Measurements from ENCODE around the gene PLSCR3. TPM values are rescaled to one million over a fixed set of nuclear protein-coding genes. Genes with fewer than 3 reads are reported as not detected.
A peak's percentile ranks its signal among the peaks of the same experiment; 100 is the strongest.

Gene PLSCR3
- total RNA-seq, 1 experiment from 2014 or later, result 31.5 TPM

DNA sequence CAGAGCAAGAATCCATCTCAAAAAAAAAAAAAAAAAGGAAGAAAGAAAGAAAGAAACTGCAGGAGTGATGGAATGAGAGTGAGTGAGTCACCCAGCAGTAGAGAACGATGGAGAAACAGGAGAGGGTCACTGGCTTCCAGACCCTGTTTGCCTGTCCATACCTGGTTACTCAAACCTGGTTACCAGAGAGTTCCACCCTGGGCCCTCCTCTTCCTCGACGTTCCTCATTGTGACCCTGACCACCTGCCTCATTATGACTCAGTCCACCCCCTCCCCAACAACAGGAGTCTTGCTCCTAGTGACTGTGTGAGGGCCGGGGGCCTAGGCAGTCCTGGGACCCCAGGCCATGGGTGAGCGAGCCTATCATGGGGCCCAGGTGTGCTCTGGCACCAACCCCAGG lies 34.2 kb upstream of the PLSCR3 start, which contains the start of gene SPEM3:
Gene SPEM3 (plus strand): TSS at position 301 of the 400 bp plus-strand sequence. CDS start 46 bp downstream, at position 347.
- H3K23ac ChIP-seq (ENCODE audit: insufficient read length, low read depth, low read length), result no peak within 1 kb of the TSS
- no peaks in the 10 kb centered on the region; the same call in 1 of the 2 replicates for H3K27me3 ChIP-seq (ENCODE audit: insufficient read depth, low read length)
- H4K91ac ChIP-seq (ENCODE audit: insufficient read length, low read depth, low read length), result no peak within 1 kb of the TSS
- Mint-ChIP-seq H3K36me3 (ENCODE audit: insufficient read depth in 1 of 3, low read depth in 3 of 3) (no peaks in the 10 kb centered on the region), H3K4me1 (no peaks in the 10 kb centered on the region), H3K9me3 (no peaks in the 10 kb centered on the region; a peak in 1 of 5 replicates), H3K27ac (peak within 1 kb of the TSS in 1 of 3 experiments; percentile 95; a peak in 2 of 7 replicates), H3K4me3 (no peak within 1 kb of the TSS; a peak in 1 of 5 replicates), H3K27me3 (ENCODE audit: low read depth) (peaks cover 17% of the 10 kb centered on the region)
- no peak within 1 kb of the TSS for H3K27ac ChIP-seq (ENCODE audit: insufficient read length, low read depth, low read length)
- no peak within 1 kb of the TSS for H3K4me2 ChIP-seq (ENCODE audit: insufficient read depth, insufficient read length, low read length)
- H3K14ac ChIP-seq (ENCODE audit: insufficient read depth, low read length), result no peak within 1 kb of the TSS; the same call in 1 of the 2 replicates
- H2BK20ac ChIP-seq (ENCODE audit: low read depth, low read length, poor library complexity, severe bottlenecking), result no peak within 1 kb of the TSS
- no peaks in the 10 kb centered on the region for H3K4me1 ChIP-seq (ENCODE audit: insufficient read depth, low read length)
- H2BK15ac ChIP-seq (ENCODE audit: low read depth, low read length), result no peak within 1 kb of the TSS
- no peaks in the 10 kb centered on the region for H3K79me1 ChIP-seq (ENCODE audit: insufficient read depth, low read depth, low read length, poor library complexity, severe bottlenecking)
- no peak within 1 kb of the TSS for H3T11ph ChIP-seq (ENCODE audit: low read length)
- TF ChIP-seq, protein P1, sequence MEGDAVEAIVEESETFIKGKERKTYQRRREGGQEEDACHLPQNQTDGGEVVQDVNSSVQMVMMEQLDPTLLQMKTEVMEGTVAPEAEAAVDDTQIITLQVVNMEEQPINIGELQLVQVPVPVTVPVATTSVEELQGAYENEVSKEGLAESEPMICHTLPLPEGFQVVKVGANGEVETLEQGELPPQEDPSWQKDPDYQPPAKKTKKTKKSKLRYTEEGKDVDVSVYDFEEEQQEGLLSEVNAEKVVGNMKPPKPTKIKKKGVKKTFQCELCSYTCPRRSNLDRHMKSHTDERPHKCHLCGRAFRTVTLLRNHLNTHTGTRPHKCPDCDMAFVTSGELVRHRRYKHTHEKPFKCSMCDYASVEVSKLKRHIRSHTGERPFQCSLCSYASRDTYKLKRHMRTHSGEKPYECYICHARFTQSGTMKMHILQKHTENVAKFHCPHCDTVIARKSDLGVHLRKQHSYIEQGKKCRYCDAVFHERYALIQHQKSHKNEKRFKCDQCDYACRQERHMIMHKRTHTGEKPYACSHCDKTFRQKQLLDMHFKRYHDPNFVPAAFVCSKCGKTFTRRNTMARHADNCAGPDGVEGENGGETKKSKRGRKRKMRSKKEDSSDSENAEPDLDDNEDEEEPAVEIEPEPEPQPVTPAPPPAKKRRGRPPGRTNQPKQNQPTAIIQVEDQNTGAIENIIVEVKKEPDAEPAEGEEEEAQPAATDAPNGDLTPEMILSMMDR (conservative IDR thresholded peaks at IDR 0.05), result no peak
- H4K8ac ChIP-seq (replicated peaks; ENCODE audit: insufficient read length, low read depth, low read length), result no peak within 1 kb of the TSS
- DNase-seq, result no peak
- H2BK12ac ChIP-seq (ENCODE audit: insufficient read length, low read depth, low read length), result no peak within 1 kb of the TSS
- H4K20me1 ChIP-seq (ENCODE audit: control insufficient read depth, insufficient read depth, insufficient read length), result no peaks in the 10 kb centered on the region
- H3K23me2 ChIP-seq (ENCODE audit: insufficient read length, low read depth, low read length, poor library complexity, severe bottlenecking), result no peaks in the 10 kb centered on the region
- no peak within 1 kb of the TSS for H3K9ac ChIP-seq (ENCODE audit: extremely low read depth, insufficient read length, low read length)
- no CpG with 5 or more reads among the region's 5 CpGs for WGBS (ENCODE audit: extremely low coverage, insufficient read length, low lambda C conversion rate)
- H2BK120ac ChIP-seq (ENCODE audit: low read depth, low read length, poor library complexity, severe bottlenecking), result no peak within 1 kb of the TSS
- no peaks in the 10 kb centered on the region for H3K9me3 ChIP-seq (ENCODE audit: control insufficient read depth, low read depth, low read length)
- no peaks in the 10 kb centered on the region for H3K79me2 ChIP-seq (ENCODE audit: insufficient read depth, low read length)
- no peak within 1 kb of the TSS for H3K4ac ChIP-seq (ENCODE audit: low read depth, low read length)
- H2AFZ ChIP-seq (ENCODE audit: low read length), result no peak within 1 kb of the TSS
- no peak within 1 kb of the TSS for H3K56ac ChIP-seq (ENCODE audit: insufficient read length, low read depth, low read length)
- no peak within 1 kb of the TSS for H2AK5ac ChIP-seq (ENCODE audit: insufficient read length, low read length)
- H4K5ac ChIP-seq (ENCODE audit: insufficient read length, low read depth, low read length), result no peak within 1 kb of the TSS
- H2BK5ac ChIP-seq (ENCODE audit: insufficient read length, low read length), result no peak within 1 kb of the TSS
- no peak within 1 kb of the TSS for H3K18ac ChIP-seq (ENCODE audit: insufficient read length, low read depth, low read length)

Data from H9 (cell line).